OCI-LY7 (cell line): Measurements from ENCODE around the gene GNG7. TPM values are rescaled to one million over a fixed set of nuclear protein-coding genes. Genes with fewer than 3 reads are reported as not detected.
A peak's percentile ranks its signal among the peaks of the same experiment; 100 is the strongest.

Experiments used
- BruUV-seq: library from RNA; stranded (reverse); fragments of 400-500 nt; replicated peaks from 2 replicates; lab custom pipeline; 2021; lab: Mats Ljungman, UMichigan
- CTCF ChIA-PET: fragments of 300-600 bp; sonication (Branson Sonifier 250); formaldehyde crosslinking; loops from one replicate; lab custom pipeline; 2022; ENCODE audit warnings: antibody characterized with exemption; ENCODE audit not compliant: unreplicated experiment; lab: Charles Lee
- POLR2A ChIA-PET: fragments of 300-600 bp; sonication (Branson Sonifier 250); formaldehyde crosslinking; loops from one replicate; lab custom pipeline; 2022; ENCODE audit warnings: antibody characterized with exemption; lab: Charles Lee
- DNase-seq: peaks from one replicate; pipeline ENCODE4 v3.0.0-alpha.2; 2015; ENCODE audit warnings: low spot score
- H2AFZ ChIP-seq: fragments of 200-600 bp; sonication (generic), shearing (Covaris generic); 2 replicates; pipeline ENCODE4 v1.6.1; 2014; ENCODE audit warnings: mild to moderate bottlenecking, antibody characterized with exemption, low read length, moderate library complexity
- H3K27ac ChIP-seq: fragments of 200-600 bp; sonication (generic); 2 replicates; pipeline ENCODE4 v1.5.1; 2014; ENCODE audit warnings: mixed run types, low read depth, mild to moderate bottlenecking, moderate library complexity, low read length, inconsistent platforms; ENCODE audit not compliant: poor library complexity, severe bottlenecking
- H3K36me3 ChIP-seq: fragments of 200-600 bp; sonication (generic); 2 replicates; pipeline ENCODE4 v1.6.1; 2014; ENCODE audit warnings: mild to moderate bottlenecking, antibody characterized with exemption, low read length, moderate library complexity, mixed read lengths; ENCODE audit not compliant: insufficient read depth
- H3K4me1 ChIP-seq: fragments of 200-600 bp; sonication (generic); 2 replicates; pipeline ENCODE4 v1.5.1; 2014; ENCODE audit warnings: mild to moderate bottlenecking, low read length; ENCODE audit not compliant: insufficient read depth, poor library complexity, severe bottlenecking
- H3K4me2 ChIP-seq: fragments of 200-600 bp; sonication (generic); 2 replicates; pipeline ENCODE4 v1.6.1; 2014; ENCODE audit warnings: mild to moderate bottlenecking, low read length
- H3K4me3 ChIP-seq: fragments of 200-600 bp; sonication (generic); 2 replicates; pipeline ENCODE4 v1.5.1; 2014; ENCODE audit warnings: mild to moderate bottlenecking, low read depth, low read length; ENCODE audit not compliant: poor library complexity, severe bottlenecking
- H3K79me2 ChIP-seq: fragments of 200-600 bp; sonication (generic); 2 replicates; pipeline ENCODE4 v1.6.1; 2016; ENCODE audit warnings: low read depth, mild to moderate bottlenecking, low read length, moderate library complexity, mixed read lengths; ENCODE audit not compliant: insufficient read depth
- H3K9me2 ChIP-seq: fragments of 200-600 bp; sonication (generic); 2 replicates; pipeline ENCODE4 v1.6.1; 2016; ENCODE audit warnings: mild to moderate bottlenecking, low read length, mixed read lengths; ENCODE audit not compliant: insufficient read depth
- H3K9me3 ChIP-seq: fragments of 200-600 bp; sonication (generic); 2 replicates; pipeline ENCODE4 v1.6.1; 2014; ENCODE audit warnings: mild to moderate bottlenecking, mixed run types, low read length, mixed read lengths
- H4K20me1 ChIP-seq: fragments of 200-600 bp; sonication (generic); 2 replicates; pipeline ENCODE4 v1.6.1; 2014; ENCODE audit warnings: mild to moderate bottlenecking, antibody characterized with exemption, low read length, moderate library complexity, mixed read lengths; ENCODE audit not compliant: insufficient read depth
- EZH2phosphoT487 ChIP-seq: fragments of 200-600 bp; sonication (generic); IDR thresholded peaks from 2 replicates; pipeline ENCODE4 v1.6.1; 2018; ENCODE audit warnings: low read depth, borderline replicate concordance, mild to moderate bottlenecking, mixed run types, antibody characterized with exemption, low read length, moderate library complexity, mixed read lengths
- intact Hi-C: fragments of 100-400 bp; cut with micrococcal nuclease; formaldehyde crosslinking; loops from one replicate; pipeline ENCODE4 v1.10.0; 2022; ENCODE audit not compliant: unreplicated experiment
- total RNA-seq, 2 experiments: library from RNA; depleted of rRNA in 1 of 2; stranded (reverse); fragments of >200 nt in 1 of 2; shearing (Covaris generic) in 1 of 2; gene quantifications; 2 replicates each; pipeline ENCODE4 v1.2.3, GENCODE V29; 2014 to 2022
- TF ChIP-seq, protein P1 (sequence below): fragments of 200-600 bp; sonication (generic); conservative IDR thresholded peaks from 2 replicates; pipeline ENCODE4 v1.5.1; 2014; ENCODE audit warnings: mild to moderate bottlenecking, antibody characterized with exemption, low read length, moderate library complexity, mixed read lengths

Gene GNG7
- total RNA-seq, 2 experiments from 2014 or later = 13.9 to 15.3 TPM

DNA sequence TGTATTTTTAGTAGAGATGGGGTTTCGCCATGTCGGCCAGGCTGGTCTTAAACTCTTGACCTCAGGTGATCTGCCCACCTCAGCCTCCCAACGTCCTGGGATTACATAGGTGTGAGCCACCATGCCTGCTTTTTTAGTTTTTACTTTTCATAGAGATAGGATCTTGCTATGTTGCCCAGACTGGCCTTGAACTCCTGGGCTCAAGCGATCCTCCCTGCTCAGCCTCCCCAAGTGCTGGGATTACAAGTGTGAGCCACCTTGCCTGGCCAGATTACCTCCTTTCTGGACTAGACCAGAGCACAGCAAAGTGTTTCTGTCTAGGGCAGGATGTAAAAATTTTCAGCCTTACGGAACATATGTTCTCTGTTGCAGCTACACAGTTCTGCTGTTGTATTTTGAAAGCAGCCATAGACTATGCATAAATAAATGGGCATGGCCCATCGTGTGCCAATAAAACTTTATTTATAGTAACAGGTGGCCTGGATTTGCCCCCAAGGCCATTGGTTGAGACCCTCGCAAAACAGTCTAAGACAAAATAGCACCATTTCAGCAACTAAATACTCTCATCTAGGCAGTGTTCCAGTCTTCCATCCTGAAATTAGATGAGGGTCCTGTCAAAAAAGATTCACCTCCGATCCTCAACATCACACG, 36.0 kb downstream of the GNG7 start:
- Histone ChIP-seq H3K36me3 (peaks cover 3% of the 10 kb centered on the region; the same call in 1 of the 2 replicates), H3K4me3 (no peak overlapping the region), H3K4me1 (peaks cover 39% of the 10 kb centered on the region), H3K4me2 (no peak overlapping the region), H3K9me3 (peaks cover 18% of the 10 kb centered on the region), H3K9me2 (no peaks in the 10 kb centered on the region), H3K27ac (no peak overlapping the region), H3K79me2 (no peaks in the 10 kb centered on the region), H2AFZ (no peak overlapping the region), H4K20me1 (no peaks in the 10 kb centered on the region)
- no TSS peak for BruUV-seq
- ChIA-PET CTCF (no interaction called here), POLR2A (no interaction called here)
- no peak for DNase-seq
- intact Hi-C loops = loop anchor here (2.0 kb wide), 1 partner anchor 32 kb away; no protein-coding TSS in a partner anchor
- no peak for TF ChIP-seq EZH2phosphoT487

DNA sequence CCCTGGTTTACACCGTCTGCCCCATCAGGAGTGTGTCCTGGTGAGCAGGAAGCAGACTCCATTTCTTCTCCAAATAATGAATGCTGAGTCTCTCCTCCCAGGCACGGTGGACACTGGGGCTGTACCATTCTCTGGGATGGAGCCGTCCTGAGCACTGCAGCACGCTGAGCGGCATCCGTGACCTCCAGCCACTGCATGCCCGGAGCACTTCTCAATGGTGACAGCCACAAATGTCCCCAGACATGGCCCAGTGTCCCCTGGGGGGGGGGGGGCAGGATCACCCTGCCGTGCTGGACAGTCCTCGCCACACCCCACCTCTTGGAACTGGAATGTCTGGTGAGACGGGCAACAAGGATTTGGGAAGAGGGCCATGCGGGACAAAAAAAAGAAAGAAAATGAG, 37.4 kb downstream of the GNG7 start:
- Histone ChIP-seq H3K4me3 (no peak overlapping the region), H3K4me1 (peaks cover 34% of the 10 kb centered on the region), H3K79me2 (no peaks in the 10 kb centered on the region), H2AFZ (no peak overlapping the region), H4K20me1 (no peaks in the 10 kb centered on the region), H3K9me3 (peaks cover 19% of the 10 kb centered on the region), H3K9me2 (no peaks in the 10 kb centered on the region), H3K36me3 (peaks cover 4% of the 10 kb centered on the region; the same call in 1 of the 2 replicates), H3K27ac (no peak overlapping the region), H3K4me2 (no peak overlapping the region)
- no TSS peak for BruUV-seq
- ChIA-PET POLR2A (no interaction called here), CTCF (no interaction called here)
- intact Hi-C loops = no loop called here
- DNase-seq = no peak
- no peak for TF ChIP-seq EZH2phosphoT487
- TF ChIP-seq, protein P1, sequence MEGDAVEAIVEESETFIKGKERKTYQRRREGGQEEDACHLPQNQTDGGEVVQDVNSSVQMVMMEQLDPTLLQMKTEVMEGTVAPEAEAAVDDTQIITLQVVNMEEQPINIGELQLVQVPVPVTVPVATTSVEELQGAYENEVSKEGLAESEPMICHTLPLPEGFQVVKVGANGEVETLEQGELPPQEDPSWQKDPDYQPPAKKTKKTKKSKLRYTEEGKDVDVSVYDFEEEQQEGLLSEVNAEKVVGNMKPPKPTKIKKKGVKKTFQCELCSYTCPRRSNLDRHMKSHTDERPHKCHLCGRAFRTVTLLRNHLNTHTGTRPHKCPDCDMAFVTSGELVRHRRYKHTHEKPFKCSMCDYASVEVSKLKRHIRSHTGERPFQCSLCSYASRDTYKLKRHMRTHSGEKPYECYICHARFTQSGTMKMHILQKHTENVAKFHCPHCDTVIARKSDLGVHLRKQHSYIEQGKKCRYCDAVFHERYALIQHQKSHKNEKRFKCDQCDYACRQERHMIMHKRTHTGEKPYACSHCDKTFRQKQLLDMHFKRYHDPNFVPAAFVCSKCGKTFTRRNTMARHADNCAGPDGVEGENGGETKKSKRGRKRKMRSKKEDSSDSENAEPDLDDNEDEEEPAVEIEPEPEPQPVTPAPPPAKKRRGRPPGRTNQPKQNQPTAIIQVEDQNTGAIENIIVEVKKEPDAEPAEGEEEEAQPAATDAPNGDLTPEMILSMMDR = no peak

DNA sequence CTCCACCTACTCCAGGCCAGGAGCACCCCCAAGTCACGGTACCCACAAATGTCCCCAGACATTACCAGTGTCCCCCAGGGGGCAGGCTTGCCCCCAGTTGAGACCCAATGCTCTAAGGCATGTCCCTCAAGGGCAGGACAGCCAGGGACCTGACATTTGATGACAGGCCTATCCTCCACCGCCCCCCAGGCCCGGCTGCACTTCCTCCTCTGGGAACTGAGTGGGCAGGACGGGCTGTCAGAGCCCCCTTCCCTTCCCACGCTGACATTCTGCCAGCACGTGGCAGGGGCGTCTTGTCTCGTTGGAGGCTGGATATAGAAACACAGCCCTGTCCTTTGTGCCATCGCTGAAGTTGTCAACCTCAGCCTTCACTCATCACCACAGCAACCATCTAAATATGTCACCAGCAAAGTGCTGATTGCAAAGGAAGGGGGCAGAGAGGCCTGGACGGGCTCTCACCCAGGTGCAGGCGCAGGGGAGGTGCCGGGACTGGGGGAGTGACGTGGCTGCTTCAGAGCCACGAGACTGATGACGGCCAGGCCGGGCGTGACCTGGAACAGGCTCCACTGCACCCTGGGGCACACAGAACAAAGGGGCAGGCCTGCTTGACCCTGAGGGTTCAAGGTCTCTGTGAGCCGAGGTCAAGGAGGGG, 38.4 kb downstream of the GNG7 start:
- TF ChIP-seq EZH2phosphoT487 = no peak
- TF ChIP-seq, protein P1 = peak; percentile 72
- peaks cover 19% of the 10 kb centered on the region for H3K9me3 ChIP-seq
- H4K20me1 ChIP-seq = no peaks in the 10 kb centered on the region
- peak overlapping the region; percentile 31 for H3K27ac ChIP-seq
- BruUV-seq = no TSS peak
- POLR2A ChIA-PET = no interaction called here
- H3K9me2 ChIP-seq = no peaks in the 10 kb centered on the region
- H3K4me1 ChIP-seq = peaks cover 34% of the 10 kb centered on the region
- intact Hi-C loops = loop anchor here (2.0 kb wide), 1 partner anchor 85 kb away; no protein-coding TSS in a partner anchor
- H3K4me3 ChIP-seq = no peak overlapping the region
- H3K79me2 ChIP-seq = no peaks in the 10 kb centered on the region
- peak overlapping the region; percentile 56; the same call in 1 of the 2 replicates for H2AFZ ChIP-seq
- peak; percentile 75 for DNase-seq
- peak overlapping the region; percentile 39; the same call in 1 of the 2 replicates for H3K4me2 ChIP-seq
- peaks cover 4% of the 10 kb centered on the region; the same call in 1 of the 2 replicates for H3K36me3 ChIP-seq
- CTCF ChIA-PET = no interaction called here
